HEK293 (cell line): ENCODE results near the gene CDNF.
A peak's percentile ranks its signal among the peaks of the same experiment; 100 is the strongest.

Source experiments
- BCL11A ChIP-seq: fragments of 450-650 bp; formaldehyde crosslinking; IDR thresholded peaks from 2 replicates; pipeline ENCODE4 v1.5.1; 2016; ENCODE audit warnings: low read depth, missing biosample characterization, missing genetic modification characterization
- GFI1B ChIP-seq: fragments of 450-650 bp; formaldehyde crosslinking; IDR thresholded peaks from 2 replicates; pipeline ENCODE4 v1.5.1; 2016; ENCODE audit warnings: missing biosample characterization, missing genetic modification characterization
- MEIS1 ChIP-seq: sonication (generic); formaldehyde crosslinking; IDR thresholded peaks from 2 replicates; pipeline ENCODE4 v1.8.1; 2022; ENCODE audit warnings: missing genetic modification reagents, mild to moderate bottlenecking, borderline replicate concordance
- PATZ1 ChIP-seq: fragments of 450-650 bp; formaldehyde crosslinking; IDR thresholded peaks from 2 replicates; pipeline ENCODE4 v1.5.1; 2016; ENCODE audit warnings: missing biosample characterization, missing genetic modification characterization
- SALL2 ChIP-seq: fragments of 450-650 bp; formaldehyde crosslinking; IDR thresholded peaks from 2 replicates; pipeline ENCODE4 v1.5.0; 2017; ENCODE audit warnings: missing biosample characterization, mild to moderate bottlenecking, missing genetic modification characterization, borderline replicate concordance
- SETDB1 ChIP-seq: IDR thresholded peaks from one replicate; pipeline ENCODE4 v1.6.1; 2017; ENCODE audit warnings: mild to moderate bottlenecking, low read length, moderate library complexity, mixed read lengths; ENCODE audit not compliant: insufficient read length
- ZBTB1 ChIP-seq: fragments of 450-650 bp; formaldehyde crosslinking; IDR thresholded peaks from 2 replicates; pipeline ENCODE4 v1.5.1; 2016; ENCODE audit warnings: missing biosample characterization, missing genetic modification characterization
- ZBTB10 ChIP-seq: fragments of 450-650 bp; formaldehyde crosslinking; IDR thresholded peaks from 2 replicates; pipeline ENCODE4 v1.5.1; 2016; ENCODE audit warnings: missing biosample characterization, missing genetic modification characterization
- ZBTB48 ChIP-seq: fragments of 450-650 bp; formaldehyde crosslinking; IDR thresholded peaks from 2 replicates; pipeline ENCODE4 v1.5.1; 2016; ENCODE audit warnings: missing biosample characterization, missing genetic modification characterization
- ZNF132 ChIP-seq: fragments of 450-650 bp; formaldehyde crosslinking; IDR thresholded peaks from 2 replicates; pipeline ENCODE4 v1.5.1; 2017; ENCODE audit warnings: missing biosample characterization, missing genetic modification characterization, borderline replicate concordance
- ZNF175 ChIP-seq: fragments of 450-650 bp; formaldehyde crosslinking; IDR thresholded peaks from 2 replicates; pipeline ENCODE4 v1.5.1; 2016; ENCODE audit warnings: missing biosample characterization, missing genetic modification characterization
- ZNF2 ChIP-seq: fragments of 450-650 bp; formaldehyde crosslinking; IDR thresholded peaks from 2 replicates; pipeline ENCODE4 v1.5.1; 2016; ENCODE audit warnings: missing biosample characterization, missing genetic modification characterization
- ZNF202 ChIP-seq: fragments of 450-650 bp; formaldehyde crosslinking; IDR thresholded peaks from 2 replicates; pipeline ENCODE4 v1.5.1; 2016; ENCODE audit warnings: missing biosample characterization, missing genetic modification characterization, borderline replicate concordance
- ZNF248 ChIP-seq: fragments of 450-650 bp; formaldehyde crosslinking; IDR thresholded peaks from 2 replicates; pipeline ENCODE4 v1.5.1; 2017; ENCODE audit warnings: missing biosample characterization, missing genetic modification characterization
- ZNF26 ChIP-seq: fragments of 450-650 bp; formaldehyde crosslinking; IDR thresholded peaks from 2 replicates; pipeline ENCODE4 v1.5.1; 2016; ENCODE audit warnings: missing biosample characterization, missing genetic modification characterization
- ZNF266 ChIP-seq: fragments of 450-650 bp; formaldehyde crosslinking; IDR thresholded peaks from 2 replicates; pipeline ENCODE4 v1.5.1; 2016; ENCODE audit warnings: missing biosample characterization, missing genetic modification characterization, low read depth
- ZNF391 ChIP-seq: fragments of 450-650 bp; formaldehyde crosslinking; IDR thresholded peaks from 2 replicates; pipeline ENCODE4 v1.5.1; 2016; ENCODE audit warnings: low read depth, missing biosample characterization, missing genetic modification characterization, borderline replicate concordance
- ZNF394 ChIP-seq: fragments of 450-650 bp; formaldehyde crosslinking; IDR thresholded peaks from 2 replicates; pipeline ENCODE4 v1.5.1; 2016; ENCODE audit warnings: missing biosample characterization, missing genetic modification characterization, mild to moderate bottlenecking, moderate library complexity, borderline replicate concordance
- ZNF416 ChIP-seq: fragments of 450-650 bp; formaldehyde crosslinking; IDR thresholded peaks from 2 replicates; pipeline ENCODE4 v1.5.1; 2016; ENCODE audit warnings: missing biosample characterization, missing genetic modification characterization
- ZNF426 ChIP-seq: fragments of 450-650 bp; formaldehyde crosslinking; IDR thresholded peaks from 2 replicates; pipeline ENCODE4 v1.5.1; 2017; ENCODE audit warnings: missing biosample characterization, missing genetic modification characterization, mild to moderate bottlenecking, inconsistent platforms, moderate library complexity
- ZNF510 ChIP-seq: fragments of 450-650 bp; formaldehyde crosslinking; IDR thresholded peaks from 2 replicates; pipeline ENCODE4 v1.5.1; 2018; ENCODE audit warnings: mild to moderate bottlenecking, missing genetic modification characterization, missing biosample characterization; ENCODE audit not compliant: insufficient replicate concordance
- ZNF558 ChIP-seq: fragments of 450-650 bp; formaldehyde crosslinking; IDR thresholded peaks from 2 replicates; pipeline ENCODE4 v1.5.1; 2016; ENCODE audit warnings: missing biosample characterization, missing genetic modification characterization
- ZNF560 ChIP-seq: fragments of 450-650 bp; formaldehyde crosslinking; IDR thresholded peaks from 2 replicates; pipeline ENCODE4 v1.5.1; 2017; ENCODE audit warnings: missing biosample characterization, missing genetic modification characterization, borderline replicate concordance
- ZNF561 ChIP-seq: fragments of 450-650 bp; IDR thresholded peaks from 2 replicates; pipeline ENCODE4 v1.5.1; 2018; ENCODE audit warnings: missing biosample characterization, missing genetic modification characterization, borderline replicate concordance
- ZNF571 ChIP-seq: fragments of 450-650 bp; formaldehyde crosslinking; IDR thresholded peaks from 2 replicates; pipeline ENCODE4 v1.5.0; 2017; ENCODE audit warnings: missing biosample characterization, missing genetic modification characterization
- ZNF654 ChIP-seq: fragments of 450-650 bp; formaldehyde crosslinking; IDR thresholded peaks from 2 replicates; pipeline ENCODE4 v1.5.1; 2016; ENCODE audit warnings: low read depth, missing biosample characterization, missing genetic modification characterization
- ZNF677 ChIP-seq: fragments of 450-650 bp; IDR thresholded peaks from 2 replicates; pipeline ENCODE4 v1.5.0; 2018; ENCODE audit warnings: missing biosample characterization, mild to moderate bottlenecking, missing genetic modification characterization, moderate library complexity
- TF ChIP-seq, protein P1 (sequence below): fragments of 450-650 bp; formaldehyde crosslinking; IDR thresholded peaks from 2 replicates; pipeline ENCODE4 v1.5.0; 2017; ENCODE audit warnings: missing biosample characterization, missing genetic modification characterization, borderline replicate concordance
- TF ChIP-seq, protein P2 (sequence below): fragments of 450-650 bp; formaldehyde crosslinking; IDR thresholded peaks from 2 replicates; pipeline ENCODE4 v1.5.1; 2016; ENCODE audit warnings: missing biosample characterization, missing genetic modification characterization

The CDNF gene

GRCh38 chr10:14837757-14838581 is at the start of gene CDNF, which contains the start of the genes HSPA14 and MSANTD7 (continued):
- no peak for TF ChIP-seq BCL11A
- TF ChIP-seq, protein P1, sequence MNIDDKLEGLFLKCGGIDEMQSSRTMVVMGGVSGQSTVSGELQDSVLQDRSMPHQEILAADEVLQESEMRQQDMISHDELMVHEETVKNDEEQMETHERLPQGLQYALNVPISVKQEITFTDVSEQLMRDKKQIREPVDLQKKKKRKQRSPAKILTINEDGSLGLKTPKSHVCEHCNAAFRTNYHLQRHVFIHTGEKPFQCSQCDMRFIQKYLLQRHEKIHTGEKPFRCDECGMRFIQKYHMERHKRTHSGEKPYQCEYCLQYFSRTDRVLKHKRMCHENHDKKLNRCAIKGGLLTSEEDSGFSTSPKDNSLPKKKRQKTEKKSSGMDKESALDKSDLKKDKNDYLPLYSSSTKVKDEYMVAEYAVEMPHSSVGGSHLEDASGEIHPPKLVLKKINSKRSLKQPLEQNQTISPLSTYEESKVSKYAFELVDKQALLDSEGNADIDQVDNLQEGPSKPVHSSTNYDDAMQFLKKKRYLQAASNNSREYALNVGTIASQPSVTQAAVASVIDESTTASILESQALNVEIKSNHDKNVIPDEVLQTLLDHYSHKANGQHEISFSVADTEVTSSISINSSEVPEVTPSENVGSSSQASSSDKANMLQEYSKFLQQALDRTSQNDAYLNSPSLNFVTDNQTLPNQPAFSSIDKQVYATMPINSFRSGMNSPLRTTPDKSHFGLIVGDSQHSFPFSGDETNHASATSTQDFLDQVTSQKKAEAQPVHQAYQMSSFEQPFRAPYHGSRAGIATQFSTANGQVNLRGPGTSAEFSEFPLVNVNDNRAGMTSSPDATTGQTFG (tag by site-specific recombination) = no peak
- peak; percentile 45; the same call in 1 of the 2 replicates for TF ChIP-seq ZNF394 (tag by site-specific recombination)
- TF ChIP-seq ZBTB48 = peak; percentile 44; the same call in 1 of the 2 replicates
- no peak for TF ChIP-seq ZNF677 (tag by site-specific recombination)
- TF ChIP-seq ZNF558 (tag by site-specific recombination) = no peak; the same call in 1 of the 2 replicates
- TF ChIP-seq ZBTB10 = peak; percentile 74; the same call in 1 of the 2 replicates
- no peak for TF ChIP-seq ZNF202 (tag by site-specific recombination)
- TF ChIP-seq ZNF510 = no peak
- no peak for TF ChIP-seq ZNF175 (tag by site-specific recombination)
- TF ChIP-seq, protein P2, sequence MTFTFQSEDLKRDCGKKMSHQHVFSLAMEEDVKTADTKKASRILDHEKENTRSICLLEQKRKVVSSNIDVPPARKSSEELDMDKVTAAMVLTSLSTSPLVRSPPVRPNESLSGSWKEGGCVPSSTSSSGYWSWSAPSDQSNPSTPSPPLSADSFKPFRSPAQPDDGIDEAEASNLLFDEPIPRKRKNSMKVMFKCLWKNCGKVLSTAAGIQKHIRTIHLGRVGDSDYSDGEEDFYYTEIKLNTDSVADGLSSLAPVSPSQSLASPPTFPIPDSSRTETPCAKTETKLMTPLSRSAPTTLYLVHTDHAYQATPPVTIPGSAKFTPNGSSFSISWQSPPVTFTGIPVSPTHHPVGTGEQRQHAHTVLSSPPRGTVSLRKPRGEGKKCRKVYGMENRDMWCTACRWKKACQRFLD = no peak
- no peak for TF ChIP-seq ZNF426
- no peak for TF ChIP-seq ZNF654 (tag by site-specific recombination)
- TF ChIP-seq ZNF571 = no peak
- TF ChIP-seq ZNF561 (tag by site-specific recombination) = no peak
- TF ChIP-seq ZNF132 (tag by site-specific recombination) = no peak
- TF ChIP-seq ZBTB1 (tag by site-specific recombination) = no peak
- peak; percentile 75; the same call in 1 of the 2 replicates for TF ChIP-seq ZNF391 (tag by site-specific recombination)
- TF ChIP-seq ZNF266 (tag by site-specific recombination) = no peak
- TF ChIP-seq ZNF26 (tag by site-specific recombination) = no peak
- TF ChIP-seq ZNF248 (tag by site-specific recombination) = no peak
- no peak for TF ChIP-seq SALL2 (tag by site-specific recombination)
- peak; percentile 51; the same call in 1 of the 2 replicates for TF ChIP-seq PATZ1 (tag by site-specific recombination)
- TF ChIP-seq ZNF416 (tag by site-specific recombination) = no peak
- no peak for TF ChIP-seq MEIS1
- TF ChIP-seq GFI1B (tag by site-specific recombination) = no peak
- TF ChIP-seq ZNF2 (tag by site-specific recombination) = peak; percentile 75
- no peak for TF ChIP-seq ZNF560 (tag by site-specific recombination)
- no peak for TF ChIP-seq SETDB1
